ENCODE results near the gene IGFBP7.
"Not testable (repeated sequence)": the region's sequence is repeated elsewhere in the genome, so short reads cannot be mapped to it uniquely, and the experiment has no call there.

The IGFBP7 gene

GRCh38 chr4:57048590-57049304 is 61.4 kb downstream of the IGFBP7 start:
- intact Hi-C loops (cut with DNase I; ENCODE audit: low total_unique reads): no loop called here
- Histone ChIP-seq H3K9me3 (no peaks in the 10 kb centered on the region), H3K4me1 (peaks cover 5 to 99% (median 65%) of the 10 kb centered on the region in 4 donors), H3K4me3 (no peak overlapping the region), H3K27me3 (no peaks in the 10 kb centered on the region), H3K27ac (peak overlapping the region; percentile 61 to 82), H3K36me3 (no peaks in the 10 kb centered on the region)
- no peak for TF ChIP-seq CTCF (IDR thresholded peaks at IDR 0.05)
- DNase-seq: no peak

GRCh38 chr4:57047046-57047445 is 63.1 kb downstream of the IGFBP7 start:
- H3K4me1 ChIP-seq: peaks cover 5 to 99% (median 74%) of the 10 kb centered on the region in 4 donors
- not testable (repeated sequence) for H3K9me3 ChIP-seq

DNA sequence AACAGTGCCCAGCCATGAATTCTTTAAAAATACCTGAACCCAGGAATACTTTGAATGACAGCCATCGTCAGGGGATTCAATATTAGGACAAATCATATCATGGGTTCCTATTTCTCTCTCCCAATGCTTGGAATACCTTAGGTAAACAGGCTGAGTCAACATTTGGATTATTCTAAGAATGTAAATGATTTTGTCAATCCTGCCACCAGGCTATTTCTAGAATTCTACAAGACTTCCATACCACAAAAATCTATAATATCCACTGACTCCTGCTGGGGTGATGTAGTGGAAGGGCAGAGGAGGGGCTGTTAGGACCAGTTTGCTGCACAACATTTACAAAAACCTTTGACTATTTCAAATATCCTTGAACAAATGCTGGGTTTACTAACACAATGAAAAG is 65.2 kb downstream of the IGFBP7 start:
- Histone ChIP-seq H3K4me1 (peaks cover 5 to 99% (median 71%) of the 10 kb centered on the region in 4 donors), H3K27ac (peak overlapping the region; percentile 79 to 82)

More at GRCh38 chr4:57047046-57047445, 63.1 kb downstream of the IGFBP7 start:
- peak overlapping the region; percentile 79 to 82 for H3K27ac ChIP-seq
- H3K36me3 ChIP-seq; DNase-seq; H3K4me3 ChIP-seq; intact Hi-C loops (cut with DNase I; ENCODE audit: low total_unique reads); H3K27me3 ChIP-seq: not testable (repeated sequence)

GRCh38 chr4:57044279-57044678 is 65.9 kb downstream of the IGFBP7 start:
- peak overlapping the region; percentile 79 to 82 for H3K27ac ChIP-seq
- no peak overlapping the region for H3K4me3 ChIP-seq
- no peaks in the 10 kb centered on the region for H3K9me3 ChIP-seq
- no peaks in the 10 kb centered on the region for H3K36me3 ChIP-seq
- intact Hi-C loops (cut with DNase I; ENCODE audit: low total_unique reads): loop anchor here (5.0 kb wide), 1 partner anchor 63 kb away; no protein-coding TSS in a partner anchor
- H3K27me3 ChIP-seq: no peaks in the 10 kb centered on the region
- H3K4me1 ChIP-seq: peaks cover 5 to 99% (median 70%) of the 10 kb centered on the region in 4 donors
- DNase-seq: no peak
- no peak for TF ChIP-seq CTCF (IDR thresholded peaks at IDR 0.05)

More for the DNA sequence above, 65.2 kb downstream of the IGFBP7 start:
- TF ChIP-seq CTCF (IDR thresholded peaks at IDR 0.05): no peak
- no peaks in the 10 kb centered on the region for H3K9me3 ChIP-seq
- no peak overlapping the region for H3K4me3 ChIP-seq
- no peaks in the 10 kb centered on the region for H3K27me3 ChIP-seq
- no peaks in the 10 kb centered on the region for H3K36me3 ChIP-seq
- DNase-seq: no peak
- intact Hi-C loops (cut with DNase I; ENCODE audit: low total_unique reads): loop anchor here (5.0 kb wide), 1 partner anchor 62 kb away; no protein-coding TSS in a partner anchor

GRCh38 chr4:57043347-57044251 is 66.6 kb downstream of the IGFBP7 start:
- H3K4me1 ChIP-seq: peaks cover 5 to 99% (median 63%) of the 10 kb centered on the region in 4 donors
- H3K4me3 ChIP-seq: peak overlapping the region; percentile 3 to 23
- H3K27ac ChIP-seq: peak overlapping the region; percentile 79 to 82
- H3K36me3 ChIP-seq: no peaks in the 10 kb centered on the region
- no peak for TF ChIP-seq CTCF (IDR thresholded peaks at IDR 0.05)
- intact Hi-C loops (cut with DNase I; ENCODE audit: low total_unique reads): loop anchor here (5.0 kb wide), 1 partner anchor 64 kb away; no protein-coding TSS in a partner anchor
- DNase-seq: no peak
- H3K27me3 ChIP-seq: no peaks in the 10 kb centered on the region
- no peaks in the 10 kb centered on the region for H3K9me3 ChIP-seq
